ENCODE measurements around the gene SHISA5. TPM values are rescaled to one million over a fixed set of nuclear protein-coding genes. Genes with fewer than 3 reads are reported as not detected.

SHISA5 gene
- polyA plus RNA-seq, 3 donors, result 147 to 266 (median 242) TPM

DNA sequence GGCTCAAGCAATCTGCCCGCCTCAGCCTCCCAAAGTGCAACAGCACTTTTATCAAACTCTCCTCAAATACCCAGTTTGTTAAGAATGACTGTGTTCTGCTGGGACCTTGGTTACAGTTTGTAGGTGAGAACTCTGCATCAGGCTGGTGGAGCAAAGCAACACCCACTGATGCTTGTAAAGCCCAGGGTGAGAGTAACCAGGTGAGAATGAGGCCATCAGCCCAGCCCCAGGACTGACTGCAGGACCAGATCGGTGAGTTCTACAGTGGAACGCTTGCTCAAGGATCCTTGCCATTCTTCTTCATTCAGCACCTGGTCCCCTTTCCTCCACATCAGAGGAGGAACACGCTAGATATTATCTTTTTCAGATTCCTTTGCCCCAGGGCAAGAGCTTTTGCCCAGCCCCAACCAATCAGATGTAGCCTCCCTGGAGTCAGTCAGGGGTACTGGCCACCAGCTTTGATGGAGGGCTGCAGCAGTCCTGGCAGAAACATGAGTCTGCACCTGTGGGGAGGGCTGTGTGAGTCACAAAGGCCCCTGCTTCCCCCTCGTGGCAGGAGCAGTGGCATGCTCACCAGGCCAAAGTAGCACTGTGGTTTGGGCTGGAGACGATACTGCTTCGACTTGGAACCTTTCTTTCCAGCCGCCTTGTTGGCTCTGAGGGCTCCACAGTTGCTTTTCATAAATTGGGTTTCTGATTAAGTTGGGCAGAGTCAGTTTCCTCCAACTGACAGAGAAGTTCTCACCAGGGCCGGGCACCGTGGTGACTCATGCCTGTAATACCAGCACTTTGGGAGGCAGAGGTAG is 3.5 kb upstream of the SHISA5 start:
- no peaks in the 10 kb centered on the region for H3K9me3 Mint-ChIP-seq
- no peaks in the 10 kb centered on the region for H3K9me3 ChIP-seq (replicated peaks in 1 of 2; ENCODE audit: control insufficient read depth in 1 of 2, insufficient read depth in 1 of 2, low read length in 2 of 2)
- WGBS (ENCODE audit: insufficient coverage), result 20% methylated on average over 6 of the region's 10 CpGs
- peaks cover 9% of the 10 kb centered on the region for H4K20me1 ChIP-seq (ENCODE audit: insufficient read depth, low read length)
- peak overlapping the region; percentile 46 for H2AFZ ChIP-seq (ENCODE audit: insufficient read depth, low read depth, low read length, poor library complexity, severe bottlenecking)
- H3K4me1 Mint-ChIP-seq, result peaks cover 58% of the 10 kb centered on the region
- peak; percentile 42 to 65 (median 48) for DNase-seq
- H3K4me3 Mint-ChIP-seq, result peak overlapping the region in 1 of 2 donors; percentile 54
- peaks cover 12% of the 10 kb centered on the region for H3K79me2 ChIP-seq (ENCODE audit: insufficient read depth, low read length)
- peak overlapping the region in 6 of 7 donors; percentile 61 to 82 (median 74) for H3K27ac Mint-ChIP-seq
- H3K27me3 Mint-ChIP-seq (ENCODE audit: low read depth in 3 of 3), result no peaks in the 10 kb centered on the region
- H3K36me3 ChIP-seq (replicated peaks in 1 of 2; ENCODE audit: control insufficient read depth in 1 of 2, insufficient read depth in 2 of 2, low read length in 2 of 2), result no peaks in the 10 kb centered on the region
- H3K9ac ChIP-seq (ENCODE audit: insufficient read depth, low read length, poor library complexity, severe bottlenecking), result peak overlapping the region; percentile 10
- peak overlapping the region in 1 of 3 experiments; percentile 9 for H3K4me3 ChIP-seq (replicated peaks in 1 of 3; ENCODE audit: low read depth in 2 of 3, low read length in 3 of 3)
- H3K4me1 ChIP-seq (ENCODE audit: control insufficient read depth in 1 of 2, insufficient read depth in 2 of 2, low read length in 2 of 2), result peaks cover 37 to 51% of the 10 kb centered on the region in 2 donors
- peak overlapping the region; percentile 22 for H3K4me2 ChIP-seq (replicated peaks; ENCODE audit: extremely low read depth, low read length, poor library complexity, severe bottlenecking)
- intact Hi-C loops (cut with micrococcal nuclease), result no loop called here
- H3K27me3 ChIP-seq (ENCODE audit: control insufficient read depth in 2 of 2, insufficient read depth in 2 of 2, low read length in 2 of 2), result no peaks in the 10 kb centered on the region
- peaks cover 8 to 14% of the 10 kb centered on the region in 2 donors for H3K36me3 Mint-ChIP-seq
- TF ChIP-seq, protein P1, sequence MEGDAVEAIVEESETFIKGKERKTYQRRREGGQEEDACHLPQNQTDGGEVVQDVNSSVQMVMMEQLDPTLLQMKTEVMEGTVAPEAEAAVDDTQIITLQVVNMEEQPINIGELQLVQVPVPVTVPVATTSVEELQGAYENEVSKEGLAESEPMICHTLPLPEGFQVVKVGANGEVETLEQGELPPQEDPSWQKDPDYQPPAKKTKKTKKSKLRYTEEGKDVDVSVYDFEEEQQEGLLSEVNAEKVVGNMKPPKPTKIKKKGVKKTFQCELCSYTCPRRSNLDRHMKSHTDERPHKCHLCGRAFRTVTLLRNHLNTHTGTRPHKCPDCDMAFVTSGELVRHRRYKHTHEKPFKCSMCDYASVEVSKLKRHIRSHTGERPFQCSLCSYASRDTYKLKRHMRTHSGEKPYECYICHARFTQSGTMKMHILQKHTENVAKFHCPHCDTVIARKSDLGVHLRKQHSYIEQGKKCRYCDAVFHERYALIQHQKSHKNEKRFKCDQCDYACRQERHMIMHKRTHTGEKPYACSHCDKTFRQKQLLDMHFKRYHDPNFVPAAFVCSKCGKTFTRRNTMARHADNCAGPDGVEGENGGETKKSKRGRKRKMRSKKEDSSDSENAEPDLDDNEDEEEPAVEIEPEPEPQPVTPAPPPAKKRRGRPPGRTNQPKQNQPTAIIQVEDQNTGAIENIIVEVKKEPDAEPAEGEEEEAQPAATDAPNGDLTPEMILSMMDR (IDR thresholded peaks at IDR 0.05), result peak; percentile 45
- peak overlapping the region in 1 of 2 donors; percentile 65 for H3K27ac ChIP-seq (ENCODE audit: low read depth in 1 of 2, low read length in 2 of 2)

DNA sequence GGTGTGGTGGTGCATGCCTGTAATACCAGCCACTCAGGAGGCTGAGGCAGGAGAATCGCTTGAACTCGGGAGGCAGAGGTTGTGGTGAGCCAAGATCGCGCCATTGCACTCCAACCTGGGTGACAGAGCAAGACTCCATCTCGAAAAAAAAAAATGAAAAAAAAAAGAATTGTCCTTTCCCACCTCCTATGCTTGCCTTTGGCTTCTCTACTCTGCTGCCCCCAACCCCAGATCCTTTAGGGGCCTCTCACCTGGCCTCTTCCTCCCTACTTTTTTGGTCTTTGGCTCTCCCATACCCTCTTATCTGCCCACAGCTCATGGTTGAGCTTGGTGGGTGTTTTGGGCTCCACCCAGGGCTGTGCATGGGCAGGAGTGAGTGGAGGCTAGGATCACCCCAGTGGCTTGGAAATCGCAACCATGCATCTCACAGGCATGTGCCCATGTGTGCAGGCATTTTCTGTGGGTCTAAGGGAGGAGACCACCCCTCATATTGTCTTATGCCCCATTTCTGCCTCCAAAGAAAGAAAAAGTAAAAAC is 2.1 kb upstream of the SHISA5 start:
- Histone ChIP-seq H3K9ac (ENCODE audit: insufficient read depth, low read length, poor library complexity, severe bottlenecking) (no peak overlapping the region), H3K4me1 (ENCODE audit: control insufficient read depth in 1 of 2, insufficient read depth in 2 of 2, low read length in 2 of 2) (peaks cover 43 to 57% of the 10 kb centered on the region in 2 donors), H3K79me2 (ENCODE audit: insufficient read depth, low read length) (peaks cover 21% of the 10 kb centered on the region), H3K27me3 (ENCODE audit: control insufficient read depth in 2 of 2, insufficient read depth in 2 of 2, low read length in 2 of 2) (no peaks in the 10 kb centered on the region), H4K20me1 (ENCODE audit: insufficient read depth, low read length) (peaks cover 22% of the 10 kb centered on the region), H3K36me3 (replicated peaks in 1 of 2; ENCODE audit: control insufficient read depth in 1 of 2, insufficient read depth in 2 of 2, low read length in 2 of 2) (peaks cover 0 to 5% of the 10 kb centered on the region in 2 donors), H3K27ac (ENCODE audit: low read depth in 1 of 2, low read length in 2 of 2) (no peak overlapping the region), H3K4me3 (replicated peaks in 1 of 3; ENCODE audit: low read depth in 2 of 3, low read length in 3 of 3) (no peak overlapping the region), H3K4me2 (replicated peaks; ENCODE audit: extremely low read depth, low read length, poor library complexity, severe bottlenecking) (no peak overlapping the region), H2AFZ (ENCODE audit: insufficient read depth, low read depth, low read length, poor library complexity, severe bottlenecking) (no peak overlapping the region), H3K9me3 (replicated peaks in 1 of 2; ENCODE audit: control insufficient read depth in 1 of 2, insufficient read depth in 1 of 2, low read length in 2 of 2) (no peaks in the 10 kb centered on the region)
- Mint-ChIP-seq H3K27me3 (ENCODE audit: low read depth in 3 of 3) (no peaks in the 10 kb centered on the region), H3K4me3 (no peak overlapping the region), H3K9me3 (no peaks in the 10 kb centered on the region), H3K4me1 (peaks cover 67% of the 10 kb centered on the region), H3K27ac (peak overlapping the region in 2 of 7 donors; percentile 33 to 68), H3K36me3 (peaks cover 9 to 11% of the 10 kb centered on the region in 2 donors)
- TF ChIP-seq, protein P1 (IDR thresholded peaks at IDR 0.05), result no peak
- WGBS (ENCODE audit: insufficient coverage), result 90% methylated on average over 2 of the region's 6 CpGs
- intact Hi-C loops (cut with micrococcal nuclease), result no loop called here
- no peak for DNase-seq

Measured in CD14-positive monocyte (primary cell).